GM23338 (cell line): ENCODE results near the gene GTF2H1. TPM values are rescaled to one million over a fixed set of nuclear protein-coding genes. Genes with fewer than 3 reads are reported as not detected.

Source experiments
- ATAC-seq: fragments of 200-7000 bp; cut with Tn5 transposase; 3 replicates; pipeline ENCODE4 v1.9.1; 2020
- DNase-seq: peaks from one replicate; pipeline ENCODE4 v3.0.0-alpha.2; 2015; ENCODE audit warnings: low spot score
- H2AFZ ChIP-seq: fragments of 200-600 bp; sonication (generic); 2 replicates; pipeline ENCODE4 v1.8.0; 2016; ENCODE audit warnings: antibody characterized with exemption, mild to moderate bottlenecking, moderate library complexity
- H3F3A ChIP-seq: fragments of 200-600 bp; sonication (generic); replicated peaks from 2 replicates; pipeline ENCODE4 v1.8.0; 2017; ENCODE audit warnings: antibody characterized with exemption, mixed run types, low read depth
- H3K27ac ChIP-seq: fragments of 200-600 bp; sonication (generic); 2 replicates; pipeline ENCODE4 v1.6.1; 2016; ENCODE audit warnings: low read depth
- H3K27me3 ChIP-seq: fragments of 200-600 bp; sonication (generic); 2 replicates; pipeline ENCODE4 v1.8.0; 2016; ENCODE audit warnings: mild to moderate bottlenecking, mixed run types, moderate library complexity; ENCODE audit not compliant: insufficient read depth
- H3K36me3 ChIP-seq: fragments of 200-600 bp; sonication (generic); 2 replicates; pipeline ENCODE4 v1.8.0; 2016; ENCODE audit warnings: mild to moderate bottlenecking; ENCODE audit not compliant: insufficient read depth
- H3K4me1 ChIP-seq: fragments of 200-600 bp; sonication (generic); 2 replicates; pipeline ENCODE4 v1.8.0; 2016; ENCODE audit warnings: mild to moderate bottlenecking, moderate library complexity; ENCODE audit not compliant: insufficient read depth
- H3K4me2 ChIP-seq: fragments of 200-600 bp; sonication (generic); 2 replicates; pipeline ENCODE4 v1.7.1; 2017; ENCODE audit warnings: mixed run types
- H3K4me3 ChIP-seq: fragments of 200-600 bp; sonication (generic); 2 replicates; pipeline ENCODE4 v1.6.1; 2016; ENCODE audit warnings: mixed run types
- H3K79me2 ChIP-seq: fragments of 200-600 bp; sonication (generic); replicated peaks from 2 replicates; pipeline ENCODE4 v1.8.0; 2017; ENCODE audit warnings: mild to moderate bottlenecking; ENCODE audit not compliant: insufficient read depth
- H3K9me2 ChIP-seq: fragments of 200-600 bp; sonication (generic); 2 replicates; pipeline ENCODE4 v1.8.0; 2017; ENCODE audit not compliant: insufficient read depth
- H4K20me1 ChIP-seq: fragments of 200-600 bp; sonication (generic); replicated peaks from 2 replicates; pipeline ENCODE4 v1.8.0; 2017; ENCODE audit warnings: mild to moderate bottlenecking; ENCODE audit not compliant: insufficient read depth
- H3K27ac Mint-ChIP-seq: 2 replicates; pipeline ENCODE4 v1.8.0; 2020; ENCODE audit warnings: inconsistent platforms, mild to moderate bottlenecking, moderate library complexity, mixed read lengths
- H3K27me3 Mint-ChIP-seq: 3 replicates; pipeline ENCODE4 v1.8.0; 2022; ENCODE audit warnings: low read depth, mild to moderate bottlenecking, moderate library complexity, mixed read lengths, inconsistent platforms; ENCODE audit not compliant: insufficient read depth, poor library complexity
- H3K36me3 Mint-ChIP-seq: 3 replicates; pipeline ENCODE4 v1.8.0; 2021; ENCODE audit warnings: low read depth, mild to moderate bottlenecking, inconsistent platforms, moderate library complexity, mixed read lengths
- H3K4me1 Mint-ChIP-seq: 3 replicates; pipeline ENCODE4 v1.8.0; 2020; ENCODE audit warnings: mild to moderate bottlenecking, inconsistent platforms, mixed read lengths
- H3K4me3 Mint-ChIP-seq: 3 replicates; pipeline ENCODE4 v1.8.0; 2021; ENCODE audit warnings: moderate library complexity, mild to moderate bottlenecking, inconsistent platforms, mixed read lengths
- H3K9me3 Mint-ChIP-seq: 3 replicates; pipeline ENCODE4 v1.8.0; 2020; ENCODE audit warnings: moderate library complexity, mild to moderate bottlenecking, inconsistent platforms, mixed read lengths
- EZH2phosphoT487 ChIP-seq: fragments of 200-600 bp; sonication (generic); IDR thresholded peaks from one replicate; pipeline ENCODE4 v1.8.1; 2018; ENCODE audit warnings: antibody characterized with exemption; ENCODE audit not compliant: unreplicated experiment
- JUNB ChIP-seq: IDR thresholded peaks from one replicate; pipeline ENCODE4 v1.6.1; 2016; ENCODE audit warnings: antibody characterized with exemption; ENCODE audit not compliant: unreplicated experiment
- NANOG ChIP-seq: IDR thresholded peaks from 2 replicates; pipeline ENCODE4 v1.6.1; 2016; ENCODE audit warnings: antibody characterized with exemption, borderline replicate concordance
- POLR2AphosphoS5 ChIP-seq: IDR thresholded peaks from 2 replicates; pipeline ENCODE4 v1.6.1; 2016; ENCODE audit warnings: antibody characterized with exemption, low read depth
- REST ChIP-seq: IDR thresholded peaks from one replicate; pipeline ENCODE4 v1.6.1; 2018; ENCODE audit warnings: antibody characterized with exemption; ENCODE audit not compliant: unreplicated experiment
- STAT1 ChIP-seq: IDR thresholded peaks from one replicate; pipeline ENCODE4 v1.6.1; 2016; ENCODE audit warnings: antibody characterized with exemption; ENCODE audit not compliant: unreplicated experiment
- ZNF114 ChIP-seq: fragments of 250-450 bp; sonication (Bioruptor Pico); IDR thresholded peaks from 2 replicates; pipeline ENCODE4 v1.5.0; 2020; ENCODE audit warnings: mild to moderate bottlenecking, moderate library complexity
- ZNF462 ChIP-seq: fragments of 250-450 bp; sonication (Bioruptor Pico); IDR thresholded peaks from 2 replicates; pipeline ENCODE4 v1.5.0; 2020; ENCODE audit warnings: mild to moderate bottlenecking, moderate library complexity
- polyA plus RNA-seq: library from polyadenylated mRNA; unstranded; fragments of >200 nt; fragmentation: Nextera tagmentation; extraction: Ambion mirVana; gene quantifications from 2 replicates; pipeline ENCODE4 v1.2.1, GENCODE V29; 2016
- total RNA-seq: library from RNA; depleted of rRNA; stranded (reverse); fragments of >200 nt; shearing (Covaris generic); gene quantifications from 2 replicates; pipeline ENCODE4 v1.2.3, GENCODE V29; 2014
- TF ChIP-seq, protein P1 (sequence below): IDR thresholded peaks from 2 replicates; pipeline ENCODE4 v1.6.1; 2016; ENCODE audit warnings: antibody characterized with exemption
- TF ChIP-seq, protein P2 (sequence below), 2 experiments: fragments of 200-600 bp in 1 of 2; sonication (generic) in 1 of 2; conservative IDR thresholded peaks; 2 replicates each; pipeline versions ENCODE4 v1.5.1 to v1.6.1; 2016 to 2017; ENCODE audit warnings: antibody characterized with exemption in 2 of 2, low read depth in 2 of 2, mild to moderate bottlenecking in 2 of 2, moderate library complexity in 1 of 2

Gene GTF2H1
- total and polyA plus RNA-seq, 2 experiments from 2014 or later, result 16.5 to 43.6 TPM

DNA sequence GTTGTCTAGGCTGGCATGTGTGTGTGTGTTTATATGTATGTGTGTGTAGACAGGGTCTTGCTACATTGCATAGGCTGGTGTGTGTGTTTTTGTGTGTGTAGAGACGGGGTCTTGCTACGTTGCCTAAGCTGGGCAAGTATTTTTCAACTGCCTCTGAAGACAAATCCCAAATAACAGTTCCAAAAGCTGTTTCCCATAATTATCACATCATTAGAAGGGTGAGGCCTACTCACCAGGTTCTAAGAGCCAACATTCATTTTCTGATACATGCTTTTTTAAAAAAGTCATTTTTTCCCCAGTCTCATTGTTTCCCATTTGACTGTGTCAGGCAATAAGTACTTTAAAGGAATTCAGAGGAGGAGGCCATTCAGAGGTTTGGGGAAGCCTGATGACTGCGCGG is 33.5 kb upstream of the GTF2H1 start:
- Mint-ChIP-seq H3K4me1 (no peaks in the 10 kb centered on the region), H3K9me3 (no peaks in the 10 kb centered on the region), H3K27me3 (no peaks in the 10 kb centered on the region), H3K4me3 (no peak overlapping the region), H3K27ac (no peak overlapping the region), H3K36me3 (peaks cover 62% of the 10 kb centered on the region)
- Histone ChIP-seq H3K4me1 (no peaks in the 10 kb centered on the region), H2AFZ (no peak overlapping the region), H3K27ac (no peak overlapping the region), H3K9me2 (no peaks in the 10 kb centered on the region), H3F3A (no peaks in the 10 kb centered on the region), H4K20me1 (0 out of 2 replicates have a peak, but pooled peaks cover 3% of the 10 kb centered on the region), H3K4me2 (no peak overlapping the region), H3K36me3 (peaks cover 66% of the 10 kb centered on the region), H3K27me3 (no peaks in the 10 kb centered on the region), H3K4me3 (no peak overlapping the region), H3K79me2 (no peaks in the 10 kb centered on the region)
- TF ChIP-seq, protein P1, sequence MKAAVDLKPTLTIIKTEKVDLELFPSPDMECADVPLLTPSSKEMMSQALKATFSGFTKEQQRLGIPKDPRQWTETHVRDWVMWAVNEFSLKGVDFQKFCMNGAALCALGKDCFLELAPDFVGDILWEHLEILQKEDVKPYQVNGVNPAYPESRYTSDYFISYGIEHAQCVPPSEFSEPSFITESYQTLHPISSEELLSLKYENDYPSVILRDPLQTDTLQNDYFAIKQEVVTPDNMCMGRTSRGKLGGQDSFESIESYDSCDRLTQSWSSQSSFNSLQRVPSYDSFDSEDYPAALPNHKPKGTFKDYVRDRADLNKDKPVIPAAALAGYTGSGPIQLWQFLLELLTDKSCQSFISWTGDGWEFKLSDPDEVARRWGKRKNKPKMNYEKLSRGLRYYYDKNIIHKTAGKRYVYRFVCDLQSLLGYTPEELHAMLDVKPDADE, result no peak
- TF ChIP-seq ZNF462 (CRISPR knock-in tag), result no peak
- no peak for TF ChIP-seq STAT1
- no peak for TF ChIP-seq EZH2phosphoT487
- TF ChIP-seq JUNB, result no peak
- no peak for TF ChIP-seq NANOG
- TF ChIP-seq, protein P2, sequence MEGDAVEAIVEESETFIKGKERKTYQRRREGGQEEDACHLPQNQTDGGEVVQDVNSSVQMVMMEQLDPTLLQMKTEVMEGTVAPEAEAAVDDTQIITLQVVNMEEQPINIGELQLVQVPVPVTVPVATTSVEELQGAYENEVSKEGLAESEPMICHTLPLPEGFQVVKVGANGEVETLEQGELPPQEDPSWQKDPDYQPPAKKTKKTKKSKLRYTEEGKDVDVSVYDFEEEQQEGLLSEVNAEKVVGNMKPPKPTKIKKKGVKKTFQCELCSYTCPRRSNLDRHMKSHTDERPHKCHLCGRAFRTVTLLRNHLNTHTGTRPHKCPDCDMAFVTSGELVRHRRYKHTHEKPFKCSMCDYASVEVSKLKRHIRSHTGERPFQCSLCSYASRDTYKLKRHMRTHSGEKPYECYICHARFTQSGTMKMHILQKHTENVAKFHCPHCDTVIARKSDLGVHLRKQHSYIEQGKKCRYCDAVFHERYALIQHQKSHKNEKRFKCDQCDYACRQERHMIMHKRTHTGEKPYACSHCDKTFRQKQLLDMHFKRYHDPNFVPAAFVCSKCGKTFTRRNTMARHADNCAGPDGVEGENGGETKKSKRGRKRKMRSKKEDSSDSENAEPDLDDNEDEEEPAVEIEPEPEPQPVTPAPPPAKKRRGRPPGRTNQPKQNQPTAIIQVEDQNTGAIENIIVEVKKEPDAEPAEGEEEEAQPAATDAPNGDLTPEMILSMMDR (conservative IDR thresholded peaks at IDR 0.05; ENCODE audit: low read depth in 2 of 2), result no peak
- TF ChIP-seq POLR2AphosphoS5, result no peak
- no peak for TF ChIP-seq REST
- TF ChIP-seq ZNF114 (CRISPR knock-in tag), result no peak
- ATAC-seq (no peak), DNase-seq (no peak)
